Measurements from ENCODE around the gene COMP. TPM values are rescaled to one million over a fixed set of nuclear protein-coding genes. Genes with fewer than 3 reads are reported as not detected.
A peak's percentile ranks its signal among the peaks of the same experiment; 100 is the strongest.

COMP gene
- total RNA-seq, 1 experiment from 2014 or later, result not detected

DNA sequence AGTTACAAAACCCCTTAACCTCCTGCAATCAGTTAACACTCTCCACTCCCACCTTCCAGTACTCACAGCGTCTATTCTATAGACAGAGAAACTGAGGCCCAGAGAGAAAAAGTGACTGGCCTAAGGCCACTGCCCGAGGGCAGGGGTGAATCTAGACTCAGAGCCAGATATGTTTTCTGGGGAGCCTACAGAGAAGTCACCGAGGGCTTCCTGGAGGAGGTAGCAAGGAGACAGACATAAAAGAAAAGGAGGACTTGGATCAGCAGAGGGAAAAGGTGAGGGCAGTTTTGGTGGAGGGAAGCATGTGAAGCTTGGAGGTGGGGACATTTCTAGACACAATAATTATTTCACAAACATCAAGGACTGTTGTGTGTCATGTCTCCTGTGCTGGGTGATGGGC, 1.6 kb upstream of the COMP start:
- TF ChIP-seq, protein P1, sequence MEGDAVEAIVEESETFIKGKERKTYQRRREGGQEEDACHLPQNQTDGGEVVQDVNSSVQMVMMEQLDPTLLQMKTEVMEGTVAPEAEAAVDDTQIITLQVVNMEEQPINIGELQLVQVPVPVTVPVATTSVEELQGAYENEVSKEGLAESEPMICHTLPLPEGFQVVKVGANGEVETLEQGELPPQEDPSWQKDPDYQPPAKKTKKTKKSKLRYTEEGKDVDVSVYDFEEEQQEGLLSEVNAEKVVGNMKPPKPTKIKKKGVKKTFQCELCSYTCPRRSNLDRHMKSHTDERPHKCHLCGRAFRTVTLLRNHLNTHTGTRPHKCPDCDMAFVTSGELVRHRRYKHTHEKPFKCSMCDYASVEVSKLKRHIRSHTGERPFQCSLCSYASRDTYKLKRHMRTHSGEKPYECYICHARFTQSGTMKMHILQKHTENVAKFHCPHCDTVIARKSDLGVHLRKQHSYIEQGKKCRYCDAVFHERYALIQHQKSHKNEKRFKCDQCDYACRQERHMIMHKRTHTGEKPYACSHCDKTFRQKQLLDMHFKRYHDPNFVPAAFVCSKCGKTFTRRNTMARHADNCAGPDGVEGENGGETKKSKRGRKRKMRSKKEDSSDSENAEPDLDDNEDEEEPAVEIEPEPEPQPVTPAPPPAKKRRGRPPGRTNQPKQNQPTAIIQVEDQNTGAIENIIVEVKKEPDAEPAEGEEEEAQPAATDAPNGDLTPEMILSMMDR (IDR thresholded peaks at IDR 0.05; ENCODE audit: unreplicated experiment), result no peak
- no TSS peak for BruUV-seq (replicated peaks)
- intact Hi-C loops (cut with micrococcal nuclease; ENCODE audit: unreplicated experiment), result no loop called here
- Mint-ChIP-seq H3K4me1 (ENCODE audit: low read depth, unreplicated experiment) (peaks cover 18% of the 10 kb centered on the region), H3K27me3 (ENCODE audit: unreplicated experiment) (peaks cover 65% of the 10 kb centered on the region), H3K4me3 (ENCODE audit: low read depth, unreplicated experiment) (no peak overlapping the region), H3K27ac (ENCODE audit: unreplicated experiment) (no peak overlapping the region), H3K9me3 (ENCODE audit: low read depth, unreplicated experiment) (no peaks in the 10 kb centered on the region), H3K36me3 (ENCODE audit: insufficient read depth, unreplicated experiment) (no peaks in the 10 kb centered on the region)
- CTCF ChIA-PET, result no interaction called here
- DNase-seq, result no peak

GRCh38 chr19:18791315-18791678, 192 bp upstream of the COMP start:
- Mint-ChIP-seq H3K27me3 (ENCODE audit: unreplicated experiment) (peaks cover 73% of the 10 kb centered on the region), H3K4me1 (ENCODE audit: low read depth, unreplicated experiment) (peaks cover 18% of the 10 kb centered on the region), H3K36me3 (ENCODE audit: insufficient read depth, unreplicated experiment) (no peaks in the 10 kb centered on the region), H3K27ac (ENCODE audit: unreplicated experiment) (no peak overlapping the region), H3K9me3 (ENCODE audit: low read depth, unreplicated experiment) (no peaks in the 10 kb centered on the region), H3K4me3 (ENCODE audit: low read depth, unreplicated experiment) (peak overlapping the region; percentile 3)
- no peak for DNase-seq
- TF ChIP-seq, protein P1 (IDR thresholded peaks at IDR 0.05; ENCODE audit: unreplicated experiment), result no peak
- intact Hi-C loops (cut with micrococcal nuclease; ENCODE audit: unreplicated experiment), result no loop called here
- CTCF ChIA-PET, result no interaction called here
- no TSS peak for BruUV-seq (replicated peaks)

GRCh38 chr19:18789883-18790565, 1.1 kb downstream of the COMP start:
- no TSS peak for BruUV-seq (replicated peaks)
- Mint-ChIP-seq H3K27ac (ENCODE audit: unreplicated experiment) (no peak overlapping the region), H3K4me1 (ENCODE audit: low read depth, unreplicated experiment) (peaks cover 18% of the 10 kb centered on the region), H3K9me3 (ENCODE audit: low read depth, unreplicated experiment) (no peaks in the 10 kb centered on the region), H3K27me3 (ENCODE audit: unreplicated experiment) (peaks cover 73% of the 10 kb centered on the region), H3K36me3 (ENCODE audit: insufficient read depth, unreplicated experiment) (no peaks in the 10 kb centered on the region), H3K4me3 (ENCODE audit: low read depth, unreplicated experiment) (peak overlapping the region; percentile 3)
- TF ChIP-seq, protein P1 (IDR thresholded peaks at IDR 0.05; ENCODE audit: unreplicated experiment), result no peak
- intact Hi-C loops (cut with micrococcal nuclease; ENCODE audit: unreplicated experiment), result no loop called here
- DNase-seq, result no peak
- CTCF ChIA-PET, result no interaction called here

GRCh38 chr19:18789422-18789869, 1.7 kb downstream of the COMP start:
- peak overlapping the region; percentile 3 for H3K4me3 Mint-ChIP-seq (ENCODE audit: low read depth, unreplicated experiment)
- H3K9me3 Mint-ChIP-seq (ENCODE audit: low read depth, unreplicated experiment), result no peaks in the 10 kb centered on the region
- no peaks in the 10 kb centered on the region for H3K36me3 Mint-ChIP-seq (ENCODE audit: insufficient read depth, unreplicated experiment)
- intact Hi-C loops (cut with micrococcal nuclease; ENCODE audit: unreplicated experiment), result no loop called here
- peaks cover 18% of the 10 kb centered on the region for H3K4me1 Mint-ChIP-seq (ENCODE audit: low read depth, unreplicated experiment)
- no peak overlapping the region for H3K27ac Mint-ChIP-seq (ENCODE audit: unreplicated experiment)
- peaks cover 79% of the 10 kb centered on the region for H3K27me3 Mint-ChIP-seq (ENCODE audit: unreplicated experiment)
- CTCF ChIA-PET, result no interaction called here
- no peak for DNase-seq
- TF ChIP-seq, protein P1 (IDR thresholded peaks at IDR 0.05; ENCODE audit: unreplicated experiment), result no peak
- no TSS peak for BruUV-seq (replicated peaks)

Data from Calu3 (cell line).